Liver (tissue), 3 donors: ENCODE results near the gene NLRP13.

Source experiments
- ATF3 ChIP-seq: IDR thresholded peaks from 2 replicates; pipeline ENCODE4 v1.6.1; 2016; ENCODE audit warnings: antibody characterized with exemption
- CTCF ChIP-seq: fragments of 150-350 bp; IDR thresholded peaks from 2 replicates; pipeline ENCODE4 v1.5.1; 2017; ENCODE audit warnings: improper control_type of control experiment, low read depth, low read length; ENCODE audit not compliant: missing input control
- EGR1 ChIP-seq, 2 donors: IDR thresholded peaks; 2 replicates each; pipeline ENCODE4 v1.6.1; 2016 to 2018; ENCODE audit warnings: antibody characterized with exemption in 2 of 2, low read depth in 2 of 2
- JUND ChIP-seq, 2 donors: IDR thresholded peaks; 2 replicates each; pipeline ENCODE4 v1.6.1; 2016; ENCODE audit warnings: antibody characterized with exemption in 2 of 2
- RAD21 ChIP-seq, 2 donors: IDR thresholded peaks; 2 replicates each; pipeline ENCODE4 v1.6.1; 2016; ENCODE audit warnings: antibody characterized with exemption in 2 of 2, mild to moderate bottlenecking in 2 of 2
- RXRA ChIP-seq, 2 donors: IDR thresholded peaks; 2 replicates each; pipeline ENCODE4 v1.6.1; 2017 to 2018; ENCODE audit warnings: antibody characterized with exemption in 2 of 2, mild to moderate bottlenecking in 1 of 2
- SP1 ChIP-seq: IDR thresholded peaks from 2 replicates; pipeline ENCODE4 v1.6.1; 2018; ENCODE audit warnings: antibody characterized with exemption, mild to moderate bottlenecking
- TAF1 ChIP-seq: conservative IDR thresholded peaks from 2 replicates; pipeline ENCODE4 v1.6.1; 2016; ENCODE audit warnings: antibody characterized with exemption, mild to moderate bottlenecking
- YY1 ChIP-seq: IDR thresholded peaks from 2 replicates; pipeline ENCODE4 v1.6.1; 2016; ENCODE audit warnings: antibody characterized with exemption, mild to moderate bottlenecking
- TF ChIP-seq, protein P1 (sequence below): IDR thresholded peaks from 2 replicates; pipeline ENCODE4 v1.6.1; 2016; ENCODE audit warnings: antibody characterized with exemption, mild to moderate bottlenecking
- donor health status: healthy.
- donor health status: healthy.

DNA sequence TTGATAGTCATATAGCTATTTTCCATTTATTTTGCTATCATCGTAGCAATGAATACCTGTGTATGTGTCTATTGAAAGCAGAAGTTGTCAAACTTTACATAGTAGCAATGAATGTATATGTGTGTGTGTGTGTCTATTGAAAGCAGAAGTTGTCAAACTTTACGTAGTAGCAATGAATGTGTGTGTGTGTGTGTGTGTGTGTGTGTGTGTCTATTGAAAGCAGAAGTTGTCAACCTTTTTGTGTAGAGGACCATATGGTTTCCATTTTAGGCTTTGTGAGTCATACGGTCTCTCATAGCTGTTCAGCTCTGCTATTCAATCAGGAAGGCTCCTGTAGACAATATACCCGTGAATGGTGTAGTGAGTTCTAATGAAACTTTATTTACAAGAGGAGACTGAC is 75.0 kb downstream of the NLRP13 start:
- TF ChIP-seq CTCF: no peak
- TF ChIP-seq JUND (IDR thresholded peaks at IDR 0.05): no peak
- TF ChIP-seq EGR1 (IDR thresholded peaks at IDR 0.05; ENCODE audit: low read depth in 2 of 2): no peak
- no peak for TF ChIP-seq RXRA (IDR thresholded peaks at IDR 0.05)
- no peak for TF ChIP-seq RAD21 (IDR thresholded peaks at IDR 0.05)
- TF ChIP-seq, protein P1, sequence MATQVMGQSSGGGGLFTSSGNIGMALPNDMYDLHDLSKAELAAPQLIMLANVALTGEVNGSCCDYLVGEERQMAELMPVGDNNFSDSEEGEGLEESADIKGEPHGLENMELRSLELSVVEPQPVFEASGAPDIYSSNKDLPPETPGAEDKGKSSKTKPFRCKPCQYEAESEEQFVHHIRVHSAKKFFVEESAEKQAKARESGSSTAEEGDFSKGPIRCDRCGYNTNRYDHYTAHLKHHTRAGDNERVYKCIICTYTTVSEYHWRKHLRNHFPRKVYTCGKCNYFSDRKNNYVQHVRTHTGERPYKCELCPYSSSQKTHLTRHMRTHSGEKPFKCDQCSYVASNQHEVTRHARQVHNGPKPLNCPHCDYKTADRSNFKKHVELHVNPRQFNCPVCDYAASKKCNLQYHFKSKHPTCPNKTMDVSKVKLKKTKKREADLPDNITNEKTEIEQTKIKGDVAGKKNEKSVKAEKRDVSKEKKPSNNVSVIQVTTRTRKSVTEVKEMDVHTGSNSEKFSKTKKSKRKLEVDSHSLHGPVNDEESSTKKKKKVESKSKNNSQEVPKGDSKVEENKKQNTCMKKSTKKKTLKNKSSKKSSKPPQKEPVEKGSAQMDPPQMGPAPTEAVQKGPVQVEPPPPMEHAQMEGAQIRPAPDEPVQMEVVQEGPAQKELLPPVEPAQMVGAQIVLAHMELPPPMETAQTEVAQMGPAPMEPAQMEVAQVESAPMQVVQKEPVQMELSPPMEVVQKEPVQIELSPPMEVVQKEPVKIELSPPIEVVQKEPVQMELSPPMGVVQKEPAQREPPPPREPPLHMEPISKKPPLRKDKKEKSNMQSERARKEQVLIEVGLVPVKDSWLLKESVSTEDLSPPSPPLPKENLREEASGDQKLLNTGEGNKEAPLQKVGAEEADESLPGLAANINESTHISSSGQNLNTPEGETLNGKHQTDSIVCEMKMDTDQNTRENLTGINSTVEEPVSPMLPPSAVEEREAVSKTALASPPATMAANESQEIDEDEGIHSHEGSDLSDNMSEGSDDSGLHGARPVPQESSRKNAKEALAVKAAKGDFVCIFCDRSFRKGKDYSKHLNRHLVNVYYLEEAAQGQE: no peak
- no peak for TF ChIP-seq YY1
- no peak for TF ChIP-seq TAF1
- TF ChIP-seq SP1: no peak
- no peak for TF ChIP-seq ATF3
